DOHH2 (cell line): Measurements from ENCODE around the gene COPS7A.
A peak's percentile ranks its signal among the peaks of the same experiment; 100 is the strongest.

Experiments
- H3F3A ChIP-seq: fragments of 200-600 bp; sonication (generic), shearing (Covaris generic); 2 replicates; pipeline ENCODE4 v1.6.0; 2016; ENCODE audit warnings: antibody characterized with exemption, mild to moderate bottlenecking; ENCODE audit not compliant: control insufficient read depth, insufficient read depth
- H3K27ac ChIP-seq: fragments of 200-600 bp; sonication (generic); 2 replicates; pipeline ENCODE4 v1.5.1; 2014; ENCODE audit warnings: low read depth, mild to moderate bottlenecking, low read length, moderate library complexity
- H3K27me3 ChIP-seq: fragments of 200-600 bp; sonication (generic); 2 replicates; pipeline ENCODE4 v1.6.1; 2014; ENCODE audit warnings: mild to moderate bottlenecking, low read length, mixed read lengths; ENCODE audit not compliant: control insufficient read depth
- H3K36me3 ChIP-seq: fragments of 200-600 bp; sonication (generic); 2 replicates; pipeline ENCODE4 v1.6.1; 2014; ENCODE audit warnings: mild to moderate bottlenecking, low read length, moderate library complexity, mixed read lengths; ENCODE audit not compliant: control insufficient read depth
- H3K4me1 ChIP-seq: fragments of 200-600 bp; sonication (generic); 2 replicates; pipeline ENCODE4 v1.6.1; 2014; ENCODE audit warnings: mild to moderate bottlenecking, low read length, mixed read lengths; ENCODE audit not compliant: control insufficient read depth
- H3K4me2 ChIP-seq: fragments of 200-600 bp; sonication (generic); 2 replicates; pipeline ENCODE4 v1.6.0; 2014; ENCODE audit warnings: mild to moderate bottlenecking, low read length, moderate library complexity
- H3K4me3 ChIP-seq: fragments of 200-600 bp; sonication (generic); 2 replicates; pipeline ENCODE4 v1.5.1; 2014; ENCODE audit warnings: mild to moderate bottlenecking, low read length, mixed read lengths
- H3K79me2 ChIP-seq: fragments of 200-600 bp; sonication (generic); 2 replicates; pipeline ENCODE4 v1.6.1; 2014; ENCODE audit warnings: mild to moderate bottlenecking, low read length, mixed read lengths; ENCODE audit not compliant: control insufficient read depth
- H3K9me2 ChIP-seq: fragments of 200-600 bp; sonication (generic); replicated peaks from 2 replicates; pipeline ENCODE4 v1.6.1; 2014; ENCODE audit warnings: mild to moderate bottlenecking, low read length, mixed read lengths; ENCODE audit not compliant: control insufficient read depth
- H3K9me3 ChIP-seq: fragments of 200-600 bp; sonication (generic); 2 replicates; pipeline ENCODE4 v1.6.1; 2014; ENCODE audit warnings: antibody characterized with exemption, low read length, mixed read lengths; ENCODE audit not compliant: control insufficient read depth, insufficient read depth
- H4K20me1 ChIP-seq: fragments of 200-600 bp; sonication (generic); 2 replicates; pipeline ENCODE4 v1.6.0; 2014; ENCODE audit warnings: low read depth, mild to moderate bottlenecking, antibody characterized with exemption, low read length, moderate library complexity; ENCODE audit not compliant: control insufficient read depth, insufficient read depth
- CTCF ChIP-seq: fragments of 200-600 bp; sonication (generic); IDR thresholded peaks from one replicate; pipeline ENCODE4 v1.5.1; 2014; ENCODE audit warnings: antibody characterized with exemption, mild to moderate bottlenecking, low read depth, low read length; ENCODE audit not compliant: poor library complexity, severe bottlenecking
- EZH2phosphoT487 ChIP-seq: fragments of 200-600 bp; sonication (generic); IDR thresholded peaks from 2 replicates; pipeline ENCODE4 v1.6.1; 2017; ENCODE audit warnings: borderline replicate concordance, mild to moderate bottlenecking, antibody characterized with exemption, low read length, moderate library complexity, mixed read lengths

COPS7A gene

GRCh38 chr12:6763380-6763779 is 39.5 kb downstream of the COPS7A start:
- Histone ChIP-seq H3K9me2 (no peaks in the 10 kb centered on the region), H3K4me2 (no peak overlapping the region), H3K27me3 (no peaks in the 10 kb centered on the region), H3K79me2 (peaks cover 9% of the 10 kb centered on the region), H3F3A (peaks cover 12% of the 10 kb centered on the region), H3K9me3 (no peaks in the 10 kb centered on the region), H3K4me3 (no peak overlapping the region), H3K36me3 (no peaks in the 10 kb centered on the region), H3K27ac (no peak overlapping the region), H4K20me1 (peaks cover 3% of the 10 kb centered on the region; the same call in 1 of the 2 replicates), H3K4me1 (peaks cover 45% of the 10 kb centered on the region)
- TF ChIP-seq EZH2phosphoT487 (no peak), CTCF (no peak)

- Histone ChIP-seq H3K27me3 (no peaks in the 10 kb centered on the region), H3K9me2 (no peaks in the 10 kb centered on the region), H3K9me3 (no peaks in the 10 kb centered on the region), H3K4me2 (peak overlapping the region; percentile 64), H4K20me1 (peaks cover 3% of the 10 kb centered on the region; the same call in 1 of the 2 replicates), H3K79me2 (peaks cover 9% of the 10 kb centered on the region), H3K36me3 (no peaks in the 10 kb centered on the region), H3K27ac (no peak overlapping the region), H3K4me3 (peak overlapping the region; percentile 56), H3F3A (peaks cover 13% of the 10 kb centered on the region), H3K4me1 (peaks cover 37% of the 10 kb centered on the region)
- TF ChIP-seq CTCF (no peak), EZH2phosphoT487 (no peak)
These were observed 40.4 kb downstream of the COPS7A start for GRCh38 chr12:6764011-6764828.

- Histone ChIP-seq H3K27me3 (no peaks in the 10 kb centered on the region), H3K27ac (no peak overlapping the region), H4K20me1 (peaks cover 3% of the 10 kb centered on the region; the same call in 1 of the 2 replicates), H3K36me3 (no peaks in the 10 kb centered on the region), H3K9me3 (no peaks in the 10 kb centered on the region), H3K79me2 (peaks cover 9% of the 10 kb centered on the region), H3K4me1 (peaks cover 37% of the 10 kb centered on the region), H3K9me2 (no peaks in the 10 kb centered on the region), H3K4me3 (peak overlapping the region; percentile 77), H3K4me2 (peak overlapping the region; percentile 64), H3F3A (peaks cover 13% of the 10 kb centered on the region)
- no peak for TF ChIP-seq CTCF
- TF ChIP-seq EZH2phosphoT487: no peak
These were observed 41.3 kb downstream of the COPS7A start for GRCh38 chr12:6765048-6765633.
